Hepatocyte (in vitro differentiated cells): ENCODE data around the gene DPF3.

Source experiments
- EZH2 ChIP-seq: fragments of 200-600 bp; sonication (generic); IDR thresholded peaks from 2 replicates; pipeline ENCODE4 v1.6.1; 2016; ENCODE audit warnings: antibody characterized with exemption, mild to moderate bottlenecking, borderline replicate concordance
- TF ChIP-seq, protein P1 (sequence below): fragments of 200-600 bp; sonication (generic); IDR thresholded peaks from 2 replicates; pipeline ENCODE4 v1.5.1; 2016; ENCODE audit warnings: antibody characterized with exemption, mild to moderate bottlenecking; ENCODE audit not compliant: poor library complexity

DNA sequence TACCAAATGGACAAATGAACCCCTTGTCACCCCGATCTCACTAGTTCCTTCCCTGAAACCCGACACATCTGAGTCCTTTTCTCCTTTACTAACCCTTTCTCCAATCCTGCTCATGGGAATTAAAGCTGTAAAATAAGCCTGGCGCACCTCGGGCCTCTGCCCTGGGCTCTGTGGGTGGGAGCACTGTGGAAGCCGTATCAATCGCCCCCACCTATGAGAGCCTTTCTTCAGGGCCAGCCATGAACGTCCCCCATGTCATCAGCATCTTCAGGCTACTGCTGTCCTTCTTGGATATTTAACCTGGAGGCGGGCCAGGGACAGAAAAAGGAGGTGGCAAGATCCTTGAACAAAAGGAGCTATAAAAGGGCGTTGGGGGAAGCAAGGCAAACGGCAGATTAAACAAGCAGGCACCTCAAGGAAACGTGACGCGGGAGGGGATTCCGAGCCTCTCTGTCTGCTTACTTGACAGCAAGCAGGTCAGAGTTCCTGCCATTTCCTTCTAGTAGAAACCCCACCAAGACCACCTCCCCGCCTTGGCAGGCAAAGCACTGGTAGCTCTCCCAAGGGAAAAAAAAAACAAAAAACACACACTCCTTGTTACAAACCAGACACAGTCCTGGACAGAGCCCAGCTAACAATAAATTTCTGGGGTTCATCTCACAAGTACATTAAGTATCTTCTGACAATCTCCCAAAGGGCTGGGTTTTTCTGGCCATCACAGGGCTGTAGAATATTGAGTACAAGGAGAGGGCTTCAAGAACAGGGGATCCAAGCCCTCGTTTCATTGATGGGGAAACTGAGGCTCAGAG lies 62.9 kb downstream of the DPF3 start:
- TF ChIP-seq, protein P1, sequence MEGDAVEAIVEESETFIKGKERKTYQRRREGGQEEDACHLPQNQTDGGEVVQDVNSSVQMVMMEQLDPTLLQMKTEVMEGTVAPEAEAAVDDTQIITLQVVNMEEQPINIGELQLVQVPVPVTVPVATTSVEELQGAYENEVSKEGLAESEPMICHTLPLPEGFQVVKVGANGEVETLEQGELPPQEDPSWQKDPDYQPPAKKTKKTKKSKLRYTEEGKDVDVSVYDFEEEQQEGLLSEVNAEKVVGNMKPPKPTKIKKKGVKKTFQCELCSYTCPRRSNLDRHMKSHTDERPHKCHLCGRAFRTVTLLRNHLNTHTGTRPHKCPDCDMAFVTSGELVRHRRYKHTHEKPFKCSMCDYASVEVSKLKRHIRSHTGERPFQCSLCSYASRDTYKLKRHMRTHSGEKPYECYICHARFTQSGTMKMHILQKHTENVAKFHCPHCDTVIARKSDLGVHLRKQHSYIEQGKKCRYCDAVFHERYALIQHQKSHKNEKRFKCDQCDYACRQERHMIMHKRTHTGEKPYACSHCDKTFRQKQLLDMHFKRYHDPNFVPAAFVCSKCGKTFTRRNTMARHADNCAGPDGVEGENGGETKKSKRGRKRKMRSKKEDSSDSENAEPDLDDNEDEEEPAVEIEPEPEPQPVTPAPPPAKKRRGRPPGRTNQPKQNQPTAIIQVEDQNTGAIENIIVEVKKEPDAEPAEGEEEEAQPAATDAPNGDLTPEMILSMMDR = no peak
- TF ChIP-seq EZH2 = no peak
